ENCODE data around the gene AQP12B. TPM values are rescaled to one million over a fixed set of nuclear protein-coding genes. Genes with fewer than 3 reads are reported as not detected.

Gene AQP12B
- total and polyA plus RNA-seq, 2 donors from 2014 or later: not detected

GRCh38 chr2:240648155-240648649 is 34.5 kb downstream of the AQP12B start:
- Histone ChIP-seq H3K27me3 (ENCODE audit: control insufficient read depth, insufficient read depth, low read length) (no peaks in the 10 kb centered on the region), H3K36me3 (ENCODE audit: control insufficient read depth in 2 of 3, insufficient read depth in 3 of 3, low read length in 3 of 3) (no peaks in the 10 kb centered on the region)

DNA sequence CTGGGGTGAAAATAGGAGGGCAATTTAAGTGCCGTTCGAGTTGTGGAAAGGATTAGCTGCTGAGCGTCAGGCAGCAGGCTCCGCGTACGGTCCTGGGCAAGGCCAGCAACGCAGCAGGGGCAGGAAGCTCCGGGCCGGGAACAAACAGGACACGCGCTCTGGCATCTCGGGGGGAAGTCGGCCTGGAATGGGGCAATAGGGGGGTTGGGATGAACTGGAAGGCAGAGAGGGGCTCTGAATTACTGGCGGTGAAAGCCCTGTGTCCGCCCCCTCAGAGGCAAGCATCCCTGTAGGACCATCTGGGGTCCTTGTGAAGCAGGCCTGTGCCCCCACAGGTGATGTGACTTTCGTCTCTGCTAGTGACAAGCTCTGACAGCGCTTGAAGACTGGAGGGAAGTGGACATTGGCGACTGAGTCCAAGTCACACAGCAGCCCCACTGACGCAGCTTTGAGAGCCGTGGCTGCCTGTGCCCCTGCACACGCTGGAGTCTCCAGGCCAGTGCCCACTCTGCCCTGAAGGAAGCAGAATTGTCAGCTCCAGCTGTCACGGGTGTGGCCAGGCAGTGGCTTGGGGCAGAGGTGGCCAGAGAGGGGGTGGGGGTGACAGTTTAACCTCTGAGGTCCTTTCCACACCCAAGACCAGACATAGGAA is 35.1 kb downstream of the AQP12B start:
- no peaks in the 10 kb centered on the region for H3K36me3 ChIP-seq (ENCODE audit: control insufficient read depth in 2 of 3, insufficient read depth in 3 of 3, low read length in 3 of 3)
- no peak overlapping the region for H3K4me3 ChIP-seq (ENCODE audit: low read length in 3 of 3)
- H3K27me3 ChIP-seq (ENCODE audit: control insufficient read depth, insufficient read depth, low read length): no peaks in the 10 kb centered on the region
- H3K4me1 ChIP-seq (ENCODE audit: control insufficient read depth in 2 of 3, insufficient read depth in 2 of 3, low read depth in 1 of 3, low read length in 3 of 3): no peaks in the 10 kb centered on the region
- H3K9ac ChIP-seq (ENCODE audit: low read length in 3 of 3): no peak overlapping the region
- intact Hi-C loops (cut with DNase I): no loop called here
- TF ChIP-seq CTCF (IDR thresholded peaks at IDR 0.05; ENCODE audit: borderline replicate concordance, extremely low read depth, insufficient read depth): no peak
- no peaks in the 10 kb centered on the region for H3K9me3 ChIP-seq (ENCODE audit: control insufficient read depth in 2 of 3, insufficient read depth in 1 of 3, low read length in 3 of 3)
- H3K27ac ChIP-seq (ENCODE audit: low read depth in 2 of 2, low read length in 2 of 2): no peak overlapping the region
- DNase-seq (no peak), FAIRE-seq (no peak)

More at GRCh38 chr2:240648155-240648649, 34.5 kb downstream of the AQP12B start:
- intact Hi-C loops (cut with DNase I): no loop called here
- no peak overlapping the region for H3K27ac ChIP-seq (ENCODE audit: low read depth in 2 of 2, low read length in 2 of 2)
- TF ChIP-seq CTCF (IDR thresholded peaks at IDR 0.05; ENCODE audit: borderline replicate concordance, extremely low read depth, insufficient read depth): no peak
- no peaks in the 10 kb centered on the region for H3K4me1 ChIP-seq (ENCODE audit: control insufficient read depth in 2 of 3, insufficient read depth in 2 of 3, low read depth in 1 of 3, low read length in 3 of 3)
- no peak for FAIRE-seq
- H3K9me3 ChIP-seq (ENCODE audit: control insufficient read depth in 2 of 3, insufficient read depth in 1 of 3, low read length in 3 of 3): no peaks in the 10 kb centered on the region
- DNase-seq: no peak
- H3K4me3 ChIP-seq (ENCODE audit: low read length in 3 of 3): no peak overlapping the region
- no peak overlapping the region for H3K9ac ChIP-seq (ENCODE audit: low read length in 3 of 3)

DNA sequence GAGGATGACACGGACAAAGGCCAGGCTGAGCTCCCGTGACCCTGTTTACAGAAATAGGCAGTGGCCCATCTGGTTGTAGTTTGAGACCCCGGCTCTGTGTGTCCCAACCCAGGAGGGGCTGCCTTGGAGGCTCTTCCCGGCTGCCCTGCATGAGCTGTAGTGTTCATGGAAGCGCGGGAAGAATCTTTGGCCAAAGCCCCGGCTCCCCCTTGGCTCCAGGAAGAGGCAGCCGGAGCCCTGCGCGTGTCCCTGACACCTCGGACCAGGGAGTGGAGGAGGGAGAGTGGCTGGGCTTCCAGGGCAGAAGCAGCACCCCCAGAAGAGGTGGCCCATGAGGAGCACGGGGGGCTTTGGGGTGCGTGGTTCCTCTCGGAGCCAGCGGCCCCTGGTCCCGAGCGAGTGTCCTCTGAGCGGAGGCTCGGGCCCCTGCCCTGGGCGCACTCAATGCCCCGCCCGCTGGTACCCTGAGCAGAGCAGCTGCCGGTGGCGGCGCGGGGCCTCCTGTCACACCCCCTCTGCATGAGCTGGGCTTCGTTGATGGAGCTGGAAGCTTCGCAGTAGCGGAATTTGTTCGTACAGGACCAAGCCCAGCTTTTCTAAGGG is 35.7 kb downstream of the AQP12B start:
- no peaks in the 10 kb centered on the region for H3K4me1 ChIP-seq (ENCODE audit: control insufficient read depth in 2 of 3, insufficient read depth in 2 of 3, low read depth in 1 of 3, low read length in 3 of 3)
- no peak overlapping the region for H3K4me3 ChIP-seq (ENCODE audit: low read length in 3 of 3)
- H3K9me3 ChIP-seq (ENCODE audit: control insufficient read depth in 2 of 3, insufficient read depth in 1 of 3, low read length in 3 of 3): no peaks in the 10 kb centered on the region
- TF ChIP-seq CTCF (IDR thresholded peaks at IDR 0.05; ENCODE audit: borderline replicate concordance, extremely low read depth, insufficient read depth): no peak
- intact Hi-C loops (cut with DNase I): no loop called here
- no peak overlapping the region for H3K9ac ChIP-seq (ENCODE audit: low read length in 3 of 3)
- H3K27me3 ChIP-seq (ENCODE audit: control insufficient read depth, insufficient read depth, low read length): no peaks in the 10 kb centered on the region
- H3K36me3 ChIP-seq (ENCODE audit: control insufficient read depth in 2 of 3, insufficient read depth in 3 of 3, low read length in 3 of 3): no peaks in the 10 kb centered on the region
- DNase-seq (no peak), FAIRE-seq (no peak)
- H3K27ac ChIP-seq (ENCODE audit: low read depth in 2 of 2, low read length in 2 of 2): no peak overlapping the region
